ENCODE results near the gene PLD4. TPM values are rescaled to one million over a fixed set of nuclear protein-coding genes. Genes with fewer than 3 reads are reported as not detected.

Gene PLD4, protein sequence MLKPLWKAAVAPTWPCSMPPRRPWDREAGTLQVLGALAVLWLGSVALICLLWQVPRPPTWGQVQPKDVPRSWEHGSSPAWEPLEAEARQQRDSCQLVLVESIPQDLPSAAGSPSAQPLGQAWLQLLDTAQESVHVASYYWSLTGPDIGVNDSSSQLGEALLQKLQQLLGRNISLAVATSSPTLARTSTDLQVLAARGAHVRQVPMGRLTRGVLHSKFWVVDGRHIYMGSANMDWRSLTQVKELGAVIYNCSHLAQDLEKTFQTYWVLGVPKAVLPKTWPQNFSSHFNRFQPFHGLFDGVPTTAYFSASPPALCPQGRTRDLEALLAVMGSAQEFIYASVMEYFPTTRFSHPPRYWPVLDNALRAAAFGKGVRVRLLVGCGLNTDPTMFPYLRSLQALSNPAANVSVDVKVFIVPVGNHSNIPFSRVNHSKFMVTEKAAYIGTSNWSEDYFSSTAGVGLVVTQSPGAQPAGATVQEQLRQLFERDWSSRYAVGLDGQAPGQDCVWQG
- polyA plus RNA-seq (2013, experiment 1 of 2): not detected
- polyA plus RNA-seq (2013, experiment 2 of 2): not detected

DNA sequence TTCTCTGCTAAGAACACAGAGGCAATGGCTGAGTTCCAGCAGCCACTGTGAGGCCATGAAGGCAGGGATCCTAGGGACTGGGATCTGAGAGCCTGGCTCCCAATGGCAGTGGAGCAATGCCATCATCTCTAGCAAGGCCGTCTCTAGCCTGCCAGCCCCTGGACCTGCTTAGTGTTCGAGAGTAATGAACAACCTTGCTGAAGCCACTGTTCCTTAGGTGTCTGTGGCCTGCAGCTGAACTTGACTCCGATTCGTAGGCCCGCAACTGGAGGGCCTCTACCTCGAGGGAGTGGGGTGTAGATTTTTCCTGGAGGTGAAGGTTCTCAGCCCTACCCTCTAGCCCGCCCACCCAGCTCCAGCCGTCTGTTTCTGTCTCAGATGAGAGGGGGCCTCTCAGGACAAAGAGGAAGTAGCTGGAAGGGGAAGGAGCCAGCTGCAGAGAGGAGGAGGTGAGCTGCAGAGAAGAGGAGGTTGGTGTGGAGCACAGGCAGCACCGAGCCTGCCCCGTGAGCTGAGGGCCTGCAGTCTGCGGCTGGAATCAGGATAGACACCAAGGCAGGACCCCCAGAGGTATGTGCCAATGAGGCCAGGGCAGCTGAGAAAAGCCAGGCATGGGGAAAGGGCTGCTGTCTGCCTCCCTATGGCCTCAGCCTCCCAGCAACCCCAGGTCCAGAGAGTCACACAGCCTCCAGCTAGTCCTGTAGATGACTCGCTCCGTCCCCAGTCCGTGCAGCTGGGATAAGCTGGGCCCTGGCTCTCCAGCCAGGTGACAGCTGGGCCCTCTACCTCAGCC, at the start of gene PLD4:
Gene PLD4 (plus strand): TSS at position 459 of the 793 bp plus-strand sequence. CDS start 2,262 bp downstream, outside the sequence.
- H3K4me3 ChIP-seq (ENCODE audit: extremely low read depth, insufficient read depth, low read length, poor library complexity, severe bottlenecking): no peak within 1 kb of the TSS
- H3K9me3 ChIP-seq (ENCODE audit: control insufficient read depth, low read length): peaks cover 5% of the 10 kb centered on the region
- 78 to 91% methylated on average over 6 to 8 of the region's 14 CpGs for WGBS, 2 experiments (ENCODE audit: insufficient coverage in 2 of 2)
- H3K27ac ChIP-seq (ENCODE audit: low read depth, low read length, severe bottlenecking): no peak within 1 kb of the TSS
- no peaks in the 10 kb centered on the region for H3K36me3 ChIP-seq (ENCODE audit: control insufficient read depth, insufficient read depth, low read length)
- H3K4me1 ChIP-seq (ENCODE audit: control insufficient read depth, insufficient read depth, low read length, poor library complexity, severe bottlenecking): no peaks in the 10 kb centered on the region

DNA sequence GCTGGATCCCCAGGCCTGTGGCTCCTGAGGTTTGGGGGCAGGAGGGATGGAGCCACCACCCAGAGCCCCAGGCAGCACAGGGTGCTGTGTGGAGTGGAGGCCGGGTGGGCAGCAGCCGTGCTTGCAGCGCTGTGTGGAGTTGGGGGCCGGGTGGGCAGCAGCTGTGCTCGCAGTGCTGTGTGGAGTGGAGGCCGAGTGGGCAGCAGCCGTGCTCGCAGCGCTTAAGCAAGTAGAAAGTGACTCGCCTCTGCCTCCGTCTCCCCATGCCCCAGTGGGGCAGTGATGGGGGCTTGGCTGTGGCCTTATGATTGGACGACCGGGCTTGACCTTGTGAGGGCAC, 49.3 kb upstream of the PLD4 start:
- WGBS, 2 experiments (ENCODE audit: insufficient coverage in 2 of 2): 92 to 95% methylated on average over 11 to 13 of the region's 13 CpGs
- H3K36me3 ChIP-seq (ENCODE audit: control insufficient read depth, insufficient read depth, low read length): peaks cover 6% of the 10 kb centered on the region
- no peaks in the 10 kb centered on the region for H3K4me1 ChIP-seq (ENCODE audit: control insufficient read depth, insufficient read depth, low read length, poor library complexity, severe bottlenecking)
- H3K4me3 ChIP-seq (ENCODE audit: extremely low read depth, insufficient read depth, low read length, poor library complexity, severe bottlenecking): no peak overlapping the region
- no peak overlapping the region for H3K27ac ChIP-seq (ENCODE audit: low read depth, low read length, severe bottlenecking)
- no peaks in the 10 kb centered on the region for H3K9me3 ChIP-seq (ENCODE audit: control insufficient read depth, low read length)

DNA sequence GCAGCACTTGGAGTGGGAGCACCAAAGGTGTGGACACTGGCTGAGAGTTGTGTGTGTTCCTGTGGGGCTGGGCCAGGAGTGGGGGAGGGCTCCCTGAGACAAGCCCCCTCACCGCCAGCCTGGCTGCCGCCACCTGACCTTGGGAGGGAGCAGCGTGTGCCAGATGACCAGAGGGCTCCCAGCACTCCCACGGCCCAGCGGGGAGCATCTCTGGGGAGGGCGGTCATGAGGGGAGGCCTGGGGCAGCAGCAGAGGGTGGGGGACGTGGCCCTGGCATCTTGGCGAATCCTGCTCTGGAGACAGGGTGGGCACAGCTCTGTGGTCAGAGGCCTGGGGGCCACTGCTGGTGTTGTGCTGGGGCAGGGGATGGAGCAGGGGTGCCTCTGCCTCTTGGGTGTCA, 48.9 kb upstream of the PLD4 start:
- H3K36me3 ChIP-seq (ENCODE audit: control insufficient read depth, insufficient read depth, low read length): peaks cover 9% of the 10 kb centered on the region
- H3K4me1 ChIP-seq (ENCODE audit: control insufficient read depth, insufficient read depth, low read length, poor library complexity, severe bottlenecking): no peaks in the 10 kb centered on the region
- H3K27ac ChIP-seq (ENCODE audit: low read depth, low read length, severe bottlenecking): no peak overlapping the region
- no peaks in the 10 kb centered on the region for H3K9me3 ChIP-seq (ENCODE audit: control insufficient read depth, low read length)
- 91 to 95% methylated on average over 6 to 8 of the region's 8 CpGs for WGBS, 2 experiments (ENCODE audit: insufficient coverage in 2 of 2)
- H3K4me3 ChIP-seq (ENCODE audit: extremely low read depth, insufficient read depth, low read length, poor library complexity, severe bottlenecking): no peak overlapping the region

DNA sequence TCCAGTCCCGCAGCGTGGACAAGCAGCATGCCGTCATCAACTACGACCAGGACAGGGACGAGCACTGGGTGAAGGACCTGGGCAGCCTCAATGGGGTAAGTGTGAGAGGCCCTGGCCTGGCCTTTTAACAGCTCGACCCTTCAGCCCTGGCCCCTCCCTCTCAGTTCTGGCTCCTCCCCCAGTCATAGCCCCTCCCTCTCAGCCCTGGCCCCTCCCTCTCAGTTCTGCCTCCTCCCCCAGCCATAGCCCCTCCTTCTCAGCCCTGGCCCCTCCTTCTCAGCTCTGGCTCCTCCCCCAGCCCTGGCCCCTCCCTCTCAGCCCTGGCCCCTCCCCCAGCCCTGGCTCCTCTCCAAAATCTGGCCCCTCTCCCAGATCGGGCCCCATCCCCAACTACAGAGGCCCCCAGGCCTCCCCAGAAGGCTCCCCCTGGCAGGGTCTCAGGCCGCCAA, 48.4 kb upstream of the PLD4 start:
- WGBS, 2 experiments (ENCODE audit: insufficient coverage in 2 of 2): 77 to 82% methylated on average over 6 to 8 of the region's 8 CpGs
- Histone ChIP-seq H3K9me3 (ENCODE audit: control insufficient read depth, low read length) (no peaks in the 10 kb centered on the region), H3K4me1 (ENCODE audit: control insufficient read depth, insufficient read depth, low read length, poor library complexity, severe bottlenecking) (no peaks in the 10 kb centered on the region), H3K36me3 (ENCODE audit: control insufficient read depth, insufficient read depth, low read length) (peaks cover 9% of the 10 kb centered on the region), H3K4me3 (ENCODE audit: extremely low read depth, insufficient read depth, low read length, poor library complexity, severe bottlenecking) (no peak overlapping the region), H3K27ac (ENCODE audit: low read depth, low read length, severe bottlenecking) (no peak overlapping the region)

DNA sequence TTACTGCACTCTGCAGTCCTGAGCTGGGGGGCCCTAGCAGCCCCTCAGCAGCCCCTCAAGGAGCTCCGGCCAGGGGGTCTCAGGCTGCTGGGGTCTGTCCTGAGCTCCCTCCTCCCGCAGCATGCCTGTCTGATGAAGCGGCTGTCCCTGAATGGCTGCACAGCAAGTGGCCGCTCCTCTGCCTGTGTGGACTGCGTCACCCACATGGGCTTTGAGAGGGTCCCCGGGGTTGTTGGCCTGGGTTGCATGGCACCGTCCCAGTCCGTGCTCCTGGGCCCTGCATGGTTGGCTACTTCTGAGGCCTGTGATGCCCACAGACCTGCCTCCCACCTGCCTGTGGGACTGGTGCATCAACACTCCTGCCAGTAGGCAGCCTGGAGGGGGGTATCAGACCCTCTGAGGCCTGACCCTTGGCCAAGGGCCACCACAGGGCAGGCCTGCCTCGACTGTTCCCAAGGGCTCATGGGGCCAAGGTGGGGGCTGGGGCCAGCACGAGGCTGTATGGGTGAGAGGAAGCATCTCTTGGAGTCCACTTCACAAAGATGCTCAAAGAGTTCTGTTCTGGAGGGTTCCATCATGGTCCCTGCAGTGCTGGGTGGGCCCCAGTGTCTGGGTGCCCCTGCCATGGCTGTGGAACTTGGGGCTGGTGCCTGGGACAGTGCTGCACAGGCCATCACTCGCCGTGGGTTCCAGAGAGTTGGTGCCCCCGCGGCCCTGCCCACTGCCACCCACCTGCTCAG, 47.4 kb upstream of the PLD4 start:
- H3K4me1 ChIP-seq (ENCODE audit: control insufficient read depth, insufficient read depth, low read length, poor library complexity, severe bottlenecking): no peaks in the 10 kb centered on the region
- peaks cover 13% of the 10 kb centered on the region for H3K36me3 ChIP-seq (ENCODE audit: control insufficient read depth, insufficient read depth, low read length)
- no peak overlapping the region for H3K4me3 ChIP-seq (ENCODE audit: extremely low read depth, insufficient read depth, low read length, poor library complexity, severe bottlenecking)
- no peak overlapping the region for H3K27ac ChIP-seq (ENCODE audit: low read depth, low read length, severe bottlenecking)
- WGBS, 2 experiments (ENCODE audit: insufficient coverage in 2 of 2): 90% methylated on average over 9 to 13 of the region's 14 CpGs
- no peaks in the 10 kb centered on the region for H3K9me3 ChIP-seq (ENCODE audit: control insufficient read depth, low read length)

DNA sequence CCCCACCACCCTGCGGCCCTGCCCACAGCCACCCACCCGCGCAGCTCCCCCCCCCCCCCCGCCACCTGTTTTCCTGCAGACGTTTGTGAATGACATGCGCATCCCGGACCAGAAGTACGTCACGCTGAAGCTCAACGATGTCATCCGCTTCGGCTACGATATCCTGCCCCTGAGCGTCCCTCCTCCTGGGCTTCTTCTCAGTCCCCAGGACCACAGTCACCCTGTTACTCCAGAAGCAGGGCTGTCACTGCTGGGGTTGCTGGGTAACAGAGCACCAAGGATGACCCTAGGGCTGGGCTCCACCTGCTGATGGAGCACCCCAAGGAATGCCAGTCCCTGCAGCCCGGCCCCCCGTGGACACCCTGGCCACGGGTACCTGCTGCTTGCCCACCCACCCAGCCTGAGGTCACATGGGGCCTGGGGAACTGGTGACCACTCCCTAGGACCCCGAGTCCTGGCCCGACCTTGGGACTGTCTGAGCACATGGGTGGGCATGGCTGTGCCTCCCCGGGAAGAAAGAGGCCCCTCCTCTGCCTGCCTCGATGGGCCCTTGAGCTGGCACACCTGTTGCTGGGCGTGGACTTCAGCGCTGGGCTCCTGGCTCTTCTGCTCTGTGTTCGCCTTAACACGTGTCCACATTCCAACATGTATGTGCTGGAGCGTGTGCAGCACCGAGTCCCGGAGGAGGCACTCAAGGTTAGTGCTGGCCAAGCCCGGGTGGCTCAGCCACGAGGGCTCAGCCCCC, 46.7 kb upstream of the PLD4 start:
- no peaks in the 10 kb centered on the region for H3K4me1 ChIP-seq (ENCODE audit: control insufficient read depth, insufficient read depth, low read length, poor library complexity, severe bottlenecking)
- WGBS, 2 experiments (ENCODE audit: insufficient coverage in 2 of 2): 85 to 88% methylated on average over 22 to 26 of the region's 30 CpGs
- H3K9me3 ChIP-seq (ENCODE audit: control insufficient read depth, low read length): no peaks in the 10 kb centered on the region
- H3K27ac ChIP-seq (ENCODE audit: low read depth, low read length, severe bottlenecking): no peak overlapping the region
- peaks cover 13% of the 10 kb centered on the region for H3K36me3 ChIP-seq (ENCODE audit: control insufficient read depth, insufficient read depth, low read length)
- no peak overlapping the region for H3K4me3 ChIP-seq (ENCODE audit: extremely low read depth, insufficient read depth, low read length, poor library complexity, severe bottlenecking)

DNA sequence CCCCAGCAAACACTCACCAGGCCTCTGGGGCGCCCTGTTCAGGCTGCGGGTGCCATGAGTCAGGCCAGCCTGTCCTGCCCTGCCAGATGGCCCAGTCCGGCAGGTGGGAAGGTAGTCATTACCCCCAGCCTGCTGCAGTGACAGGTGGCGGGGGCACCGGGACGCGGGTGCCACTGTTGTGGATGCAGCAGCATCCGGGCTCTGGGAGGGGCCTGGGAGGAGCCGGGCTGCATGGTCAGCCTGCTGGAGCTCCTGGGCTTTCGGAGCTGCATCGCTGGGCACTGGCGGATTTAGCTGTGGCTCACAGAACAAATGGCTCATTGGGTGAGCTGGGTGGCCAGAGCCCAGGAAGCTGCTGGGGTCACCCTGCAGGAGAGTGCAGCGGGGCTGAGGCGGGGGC, 46.1 kb upstream of the PLD4 start:
- H3K4me1 ChIP-seq (ENCODE audit: control insufficient read depth, insufficient read depth, low read length, poor library complexity, severe bottlenecking): no peaks in the 10 kb centered on the region
- no peak overlapping the region for H3K27ac ChIP-seq (ENCODE audit: low read depth, low read length, severe bottlenecking)
- WGBS, 2 experiments (ENCODE audit: insufficient coverage in 2 of 2): 97 to 99% methylated on average over 10 to 14 of the region's 14 CpGs
- H3K36me3 ChIP-seq (ENCODE audit: control insufficient read depth, insufficient read depth, low read length): peaks cover 13% of the 10 kb centered on the region
- H3K4me3 ChIP-seq (ENCODE audit: extremely low read depth, insufficient read depth, low read length, poor library complexity, severe bottlenecking): no peak overlapping the region
- H3K9me3 ChIP-seq (ENCODE audit: control insufficient read depth, low read length): no peaks in the 10 kb centered on the region

DNA sequence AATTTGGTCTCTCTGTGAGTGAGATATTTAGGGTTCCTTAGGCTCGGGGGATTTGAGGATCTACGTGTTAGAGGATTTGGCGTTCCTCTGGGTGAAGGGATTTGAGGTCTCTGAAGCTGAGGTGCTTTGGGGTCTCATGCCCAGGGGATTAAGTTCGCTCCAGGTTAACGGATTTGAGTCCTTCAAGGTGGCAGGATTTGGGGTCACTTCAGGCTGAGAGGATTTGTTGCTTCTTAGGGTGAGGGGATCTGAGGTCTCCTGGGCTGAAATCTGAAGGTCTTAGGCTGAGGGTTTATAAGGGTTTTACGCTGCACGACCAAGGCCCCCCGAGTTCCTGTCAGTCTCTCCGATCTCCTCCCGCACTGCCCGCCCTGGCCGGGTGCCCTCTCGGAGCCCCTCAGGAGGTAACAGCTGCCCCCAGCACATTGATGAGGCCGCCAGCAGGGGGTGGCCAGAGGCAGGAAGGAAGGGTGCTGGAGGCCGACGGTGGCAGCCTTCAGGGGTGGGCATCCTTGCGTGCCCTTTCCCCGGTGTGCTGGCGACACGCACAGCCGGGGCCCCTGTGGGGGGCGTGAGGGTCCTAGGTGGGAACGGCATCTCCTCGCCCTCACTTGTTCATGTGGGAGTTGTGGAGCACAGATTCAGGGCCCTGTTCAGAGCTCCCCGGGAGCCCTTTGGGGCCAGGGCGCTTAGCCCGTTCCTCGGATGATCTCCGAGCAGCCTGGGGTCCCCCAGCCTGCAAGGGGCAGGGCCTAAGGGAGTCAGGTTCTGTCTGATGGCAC, 45.3 kb upstream of the PLD4 start:
- H3K4me1 ChIP-seq (ENCODE audit: control insufficient read depth, insufficient read depth, low read length, poor library complexity, severe bottlenecking): no peaks in the 10 kb centered on the region
- H3K27ac ChIP-seq (ENCODE audit: low read depth, low read length, severe bottlenecking): no peak overlapping the region
- H3K4me3 ChIP-seq (ENCODE audit: extremely low read depth, insufficient read depth, low read length, poor library complexity, severe bottlenecking): no peak overlapping the region
- H3K36me3 ChIP-seq (ENCODE audit: control insufficient read depth, insufficient read depth, low read length): peaks cover 20% of the 10 kb centered on the region
- no peaks in the 10 kb centered on the region for H3K9me3 ChIP-seq (ENCODE audit: control insufficient read depth, low read length)
- WGBS, 2 experiments (ENCODE audit: insufficient coverage in 2 of 2): 87 to 88% methylated on average over 18 to 28 of the region's 29 CpGs

DNA sequence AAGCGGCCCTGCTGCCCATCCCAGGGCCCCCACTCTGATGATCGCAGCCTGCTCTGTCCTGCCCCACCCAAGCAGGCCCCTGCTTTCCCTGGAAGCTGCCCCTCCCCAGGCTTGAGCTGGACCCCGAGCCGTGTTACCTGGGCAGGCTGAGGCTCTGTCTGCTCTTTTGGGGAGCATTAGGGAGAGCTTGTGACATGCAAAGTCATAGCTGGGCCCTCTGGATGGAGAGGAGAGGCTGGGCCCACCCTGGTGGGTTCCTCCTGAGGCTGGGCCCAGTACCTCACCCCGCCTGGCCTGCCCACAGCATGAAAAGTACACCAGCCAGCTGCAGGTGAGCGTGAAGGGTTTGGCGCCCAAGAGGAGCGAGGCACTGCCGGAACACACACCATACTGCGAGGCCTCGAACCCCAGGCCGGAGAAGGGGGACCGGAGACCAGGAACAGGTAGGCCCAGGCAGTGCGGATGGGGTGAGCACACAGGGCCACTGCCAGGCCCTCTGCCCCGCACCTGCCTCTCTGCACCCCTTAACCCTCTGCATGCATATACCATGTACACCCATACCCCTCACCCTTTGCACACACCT, 44.6 kb upstream of the PLD4 start:
- WGBS, 2 experiments (ENCODE audit: insufficient coverage in 2 of 2): 83 to 94% methylated on average over 12 to 14 of the region's 15 CpGs

More for the DNA sequence above, 44.6 kb upstream of the PLD4 start:
- no peaks in the 10 kb centered on the region for H3K9me3 ChIP-seq (ENCODE audit: control insufficient read depth, low read length)
- H3K27ac ChIP-seq (ENCODE audit: low read depth, low read length, severe bottlenecking): no peak overlapping the region
- no peaks in the 10 kb centered on the region for H3K4me1 ChIP-seq (ENCODE audit: control insufficient read depth, insufficient read depth, low read length, poor library complexity, severe bottlenecking)
- H3K4me3 ChIP-seq (ENCODE audit: extremely low read depth, insufficient read depth, low read length, poor library complexity, severe bottlenecking): no peak overlapping the region
- peaks cover 21% of the 10 kb centered on the region for H3K36me3 ChIP-seq (ENCODE audit: control insufficient read depth, insufficient read depth, low read length)

Data from mesodermal cell (in vitro differentiated cells).